Left ventricle myocardium inferior (tissue), 1 donor: ENCODE data around the gene SLC9A1. TPM values are rescaled to one million over a fixed set of nuclear protein-coding genes. Genes with fewer than 3 reads are reported as not detected.

Experiments
- DNase-seq: peaks from one replicate; pipeline ENCODE4 v3.0.0-alpha.2; 2020
- H3K27ac ChIP-seq: fragments of 200-600 bp; replicated peaks from 2 replicates; pipeline ENCODE4 v1.8.0; 2021
- H3K27me3 ChIP-seq: fragments of 200-600 bp; 2 replicates; pipeline ENCODE4 v1.8.0; 2021; ENCODE audit warnings: low read depth
- H3K36me3 ChIP-seq: fragments of 200-600 bp; 2 replicates; pipeline ENCODE4 v1.8.0; 2021
- H3K4me1 ChIP-seq: fragments of 200-600 bp; 2 replicates; pipeline ENCODE4 v1.8.0; 2021
- H3K4me3 ChIP-seq: fragments of 200-600 bp; 2 replicates; pipeline ENCODE4 v1.8.0; 2021; ENCODE audit warnings: mild to moderate bottlenecking, moderate library complexity
- H3K9me3 ChIP-seq: fragments of 200-600 bp; replicated peaks from 2 replicates; pipeline ENCODE4 v1.8.0; 2021
- CTCF ChIP-seq: fragments of 200-600 bp; IDR thresholded peaks from 2 replicates; pipeline ENCODE4 v1.8.0; 2021; ENCODE audit warnings: antibody characterized with exemption, mild to moderate bottlenecking, borderline replicate concordance
- intact Hi-C: fragments of 100-400 bp; cut with micrococcal nuclease; formaldehyde crosslinking; loops from one replicate; pipeline ENCODE4 v1.11.0; 2022
- total RNA-seq: library from RNA; stranded (reverse); fragmentation: NEBNext Ultra II Directional; extraction: Animal tissue kit (Norgen Biotek cat#: 25700); gene quantifications from one replicate; pipeline ENCODE4 v1.2.1, GENCODE V29; 2021
- donor health status: DM: no; HTN: yes; CAD: no; lungs with severe emphysema.

Gene SLC9A1
- total RNA-seq, 1 donor from 2014 or later, result 19.5 TPM

GRCh38 chr1:27166351-27166802 is 11.5 kb upstream of the SLC9A1 start:
- Histone ChIP-seq H3K36me3 (no peaks in the 10 kb centered on the region), H3K27me3 (no peaks in the 10 kb centered on the region), H3K27ac (no peak overlapping the region), H3K4me1 (peaks cover 3% of the 10 kb centered on the region), H3K4me3 (no peak overlapping the region), H3K9me3 (no peaks in the 10 kb centered on the region)
- DNase-seq, result no peak
- TF ChIP-seq CTCF, result no peak
- intact Hi-C loops, result no loop called here

- H3K9me3 ChIP-seq, result no peaks in the 10 kb centered on the region
- no peaks in the 10 kb centered on the region for H3K36me3 ChIP-seq
- no peak for TF ChIP-seq CTCF
- H3K27me3 ChIP-seq, result no peaks in the 10 kb centered on the region
- no peak overlapping the region for H3K27ac ChIP-seq
- intact Hi-C loops, result no loop called here
- no peak for DNase-seq
- H3K4me3 ChIP-seq, result no peak overlapping the region
- peaks cover 5% of the 10 kb centered on the region for H3K4me1 ChIP-seq
These were observed 8.2 kb upstream of the SLC9A1 start for GRCh38 chr1:27163093-27163492.

GRCh38 chr1:27162090-27162489 is 7.2 kb upstream of the SLC9A1 start:
- no peak overlapping the region for H3K27ac ChIP-seq
- intact Hi-C loops, result no loop called here
- no peak for TF ChIP-seq CTCF
- H3K27me3 ChIP-seq, result no peaks in the 10 kb centered on the region
- DNase-seq, result no peak
- H3K4me1 ChIP-seq, result peaks cover 5% of the 10 kb centered on the region
- H3K9me3 ChIP-seq, result no peaks in the 10 kb centered on the region
- H3K4me3 ChIP-seq, result no peak overlapping the region
- no peaks in the 10 kb centered on the region for H3K36me3 ChIP-seq

- peaks cover 5% of the 10 kb centered on the region for H3K4me1 ChIP-seq
- no peak for DNase-seq
- H3K9me3 ChIP-seq, result no peaks in the 10 kb centered on the region
- H3K27ac ChIP-seq, result no peak overlapping the region
- no peak for TF ChIP-seq CTCF
- no peak overlapping the region for H3K4me3 ChIP-seq
- H3K36me3 ChIP-seq, result no peaks in the 10 kb centered on the region
- no peaks in the 10 kb centered on the region for H3K27me3 ChIP-seq
- intact Hi-C loops, result no loop called here
These were observed 6.7 kb upstream of the SLC9A1 start for GRCh38 chr1:27161594-27161993.

- intact Hi-C loops, result no loop called here
- TF ChIP-seq CTCF, result no peak
These were observed 2.3 kb upstream of the SLC9A1 start for GRCh38 chr1:27157194-27157593.

More at GRCh38 chr1:27157194-27157593, 2.3 kb upstream of the SLC9A1 start:
- Histone ChIP-seq H3K27me3 (no peaks in the 10 kb centered on the region), H3K27ac (no peak overlapping the region), H3K9me3 (no peaks in the 10 kb centered on the region), H3K4me1 (peaks cover 36% of the 10 kb centered on the region), H3K36me3 (no peaks in the 10 kb centered on the region), H3K4me3 (no peak overlapping the region)
- DNase-seq, result no peak
